ENCODE results near the gene YJEFN3.

YJEFN3 gene

GRCh38 chr19:19515642-19516519 is 12.8 kb upstream of the YJEFN3 start, which contains the start of gene NDUFA13:
TSS of gene NDUFA13 (plus strand) at chr19:19516225. CDS start at chr19:19516239, 14 bp downstream.
- peak within 1 kb of the TSS; percentile 65 for H3K27ac ChIP-seq
- DNase-seq (ENCODE audit: low read depth, low spot score) = peak; percentile 50

GRCh38 chr19:19517235-19517619 is 11.5 kb upstream of the YJEFN3 start:
- no peak for DNase-seq (ENCODE audit: low read depth, low spot score)
- H3K27ac ChIP-seq = no peak overlapping the region

GRCh38 chr19:19520989-19521388 is 7.7 kb upstream of the YJEFN3 start:
- DNase-seq (ENCODE audit: low read depth, low spot score) = no peak
- H3K27ac ChIP-seq = no peak overlapping the region

- no peak overlapping the region for H3K27ac ChIP-seq
These were observed 5.5 kb upstream of the YJEFN3 start for GRCh38 chr19:19523177-19523576.

GRCh38 chr19:19524053-19524452 is 4.7 kb upstream of the YJEFN3 start:
- DNase-seq (ENCODE audit: low read depth, low spot score) = no peak
- no peak overlapping the region for H3K27ac ChIP-seq

More at GRCh38 chr19:19523177-19523576, 5.5 kb upstream of the YJEFN3 start:
- DNase-seq (ENCODE audit: low read depth, low spot score) = no peak

- DNase-seq (ENCODE audit: low read depth, low spot score) = no peak
- no peak overlapping the region for H3K27ac ChIP-seq
These were observed 2.9 kb upstream of the YJEFN3 start for GRCh38 chr19:19525611-19526380.

GRCh38 chr19:19526581-19527370 is 1.9 kb upstream of the YJEFN3 start:
- no peak overlapping the region for H3K27ac ChIP-seq
- no peak for DNase-seq (ENCODE audit: low read depth, low spot score)

GRCh38 chr19:19527371-19527656 is 1.4 kb upstream of the YJEFN3 start:
- no peak for DNase-seq (ENCODE audit: low read depth, low spot score)
- H3K27ac ChIP-seq = no peak overlapping the region

- no peak overlapping the region for H3K27ac ChIP-seq
- no peak for DNase-seq (ENCODE audit: low read depth, low spot score)
These were observed 761 bp upstream of the YJEFN3 start for GRCh38 chr19:19527674-19528625.

GRCh38 chr19:19529783-19530422 is 1.2 kb downstream of the YJEFN3 start:
- no peak overlapping the region for H3K27ac ChIP-seq
- no peak for DNase-seq (ENCODE audit: low read depth, low spot score)

GRCh38 chr19:19530423-19530804 is 1.7 kb downstream of the YJEFN3 start:
- no peak for DNase-seq (ENCODE audit: low read depth, low spot score)
- no peak overlapping the region for H3K27ac ChIP-seq

GRCh38 chr19:19530889-19531288 is 2.2 kb downstream of the YJEFN3 start:
- no peak overlapping the region for H3K27ac ChIP-seq
- DNase-seq (ENCODE audit: low read depth, low spot score) = no peak

GRCh38 chr19:19531951-19532805 is 3.5 kb downstream of the YJEFN3 start:
- H3K27ac ChIP-seq = no peak overlapping the region
- no peak for DNase-seq (ENCODE audit: low read depth, low spot score)

- H3K27ac ChIP-seq = no peak overlapping the region
- no peak for DNase-seq (ENCODE audit: low read depth, low spot score)
These were observed 4.3 kb downstream of the YJEFN3 start for GRCh38 chr19:19532806-19533701.

GRCh38 chr19:19533841-19534240 is 5.1 kb downstream of the YJEFN3 start:
- no peak for DNase-seq (ENCODE audit: low read depth, low spot score)
- H3K27ac ChIP-seq = no peak overlapping the region

- no peak for DNase-seq (ENCODE audit: low read depth, low spot score)
- no peak overlapping the region for H3K27ac ChIP-seq
These were observed 6.0 kb downstream of the YJEFN3 start for GRCh38 chr19:19534556-19535265.

Measured in epithelial cell of prostate (primary cell).